Stimulated activated CD4-positive, alpha-beta T cell treated with anti-CD3 and anti-CD28 coated beads, Interleukin-12 subunit alpha, Interleukin-12 subunit beta, amount 100 ng/mL, for 48 hours (primary cell): ENCODE results near the gene PRDM11.
"Not testable (repeated sequence)": the region's sequence is repeated elsewhere in the genome, so short reads cannot be mapped to it uniquely, and the experiment has no call there.

Experiments
- DNase-seq, 3 donors: peaks; one replicate each; pipeline ENCODE4 v3.0.0-alpha.2; 2020; ENCODE audit warnings: low read depth in 2 of 3, low spot score in 1 of 3

PRDM11 gene

DNA sequence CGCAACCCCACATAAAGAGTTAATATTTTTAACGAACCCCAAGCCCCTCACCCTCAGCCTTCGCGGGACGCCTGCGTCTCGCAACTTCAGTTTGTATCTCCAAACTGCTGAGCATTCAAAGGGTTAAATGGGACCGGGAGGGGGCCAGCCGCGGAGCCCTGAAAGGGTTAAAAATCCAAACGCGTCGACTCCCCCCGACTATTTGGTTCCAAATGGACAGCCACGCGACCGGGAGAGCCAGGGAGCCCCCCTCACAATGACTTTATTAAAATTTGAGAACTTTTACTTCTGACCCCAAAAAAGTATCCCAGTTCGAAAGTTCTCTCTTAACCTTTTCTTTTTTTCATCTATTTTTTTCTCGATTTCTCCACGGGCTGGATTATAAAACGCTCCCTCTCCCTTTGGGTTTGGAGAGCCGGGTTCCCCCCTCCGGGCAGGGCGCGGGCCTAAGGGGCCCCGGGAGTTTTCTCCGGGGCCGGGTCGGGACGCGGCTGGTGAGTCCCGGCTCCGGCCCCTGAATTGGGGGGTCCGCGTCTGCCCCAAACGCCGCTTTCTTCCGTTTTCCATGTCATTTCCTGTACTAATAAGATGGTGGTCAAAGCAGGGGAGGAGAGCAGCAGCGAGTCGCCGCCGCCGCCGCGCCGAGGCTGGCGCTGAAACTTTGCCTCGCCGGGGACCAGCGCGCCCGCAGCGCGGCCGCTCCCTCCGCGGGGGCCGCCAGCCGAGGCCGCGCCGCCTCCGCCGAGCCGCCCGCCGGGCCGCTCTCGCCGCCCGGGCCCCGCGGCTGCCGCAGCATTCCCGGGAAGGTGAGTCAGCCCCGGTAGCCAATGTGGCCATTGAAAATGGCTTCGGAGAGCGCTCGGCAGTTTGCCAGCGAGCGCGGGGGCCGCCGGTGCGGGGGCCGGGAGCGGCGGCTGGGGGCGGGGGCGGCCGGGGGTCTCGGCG, at the start of gene PRDM11:
Gene PRDM11 (plus strand): TSS at position 568 of the 945 bp plus-strand sequence. CDS start 35,128 bp downstream, outside the sequence.
- peak in 2 of 3 donors; percentile 18 to 51 for DNase-seq

GRCh38 chr11:45097721-45098493, 48.5 kb upstream of the PRDM11 start:
- DNase-seq, result no peak

- DNase-seq, result no peak
These were observed 47.5 kb upstream of the PRDM11 start for GRCh38 chr11:45098929-45099328.

DNA sequence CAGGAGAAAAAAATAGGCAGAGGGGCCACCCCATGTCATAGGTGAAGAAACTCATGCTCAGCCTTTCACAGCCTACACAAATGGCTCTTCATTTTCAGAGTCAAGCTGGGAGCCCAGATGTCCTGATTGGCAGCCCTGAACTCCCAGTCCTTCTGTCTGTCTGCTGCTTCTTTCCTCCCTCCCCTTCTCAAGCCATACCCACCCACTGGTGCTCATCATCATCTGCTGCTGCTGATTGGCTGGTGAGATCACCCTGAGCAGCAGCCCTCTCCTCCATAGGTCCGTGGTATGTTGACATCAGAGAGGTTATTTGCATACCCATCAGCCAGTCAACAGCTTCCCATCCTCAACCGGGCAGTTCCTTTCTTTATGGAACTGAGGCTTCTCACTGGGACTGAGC, 46.1 kb upstream of the PRDM11 start:
- DNase-seq, result no peak

- DNase-seq, result no peak
These were observed 44.1 kb upstream of the PRDM11 start for GRCh38 chr11:45102361-45102809.

DNA sequence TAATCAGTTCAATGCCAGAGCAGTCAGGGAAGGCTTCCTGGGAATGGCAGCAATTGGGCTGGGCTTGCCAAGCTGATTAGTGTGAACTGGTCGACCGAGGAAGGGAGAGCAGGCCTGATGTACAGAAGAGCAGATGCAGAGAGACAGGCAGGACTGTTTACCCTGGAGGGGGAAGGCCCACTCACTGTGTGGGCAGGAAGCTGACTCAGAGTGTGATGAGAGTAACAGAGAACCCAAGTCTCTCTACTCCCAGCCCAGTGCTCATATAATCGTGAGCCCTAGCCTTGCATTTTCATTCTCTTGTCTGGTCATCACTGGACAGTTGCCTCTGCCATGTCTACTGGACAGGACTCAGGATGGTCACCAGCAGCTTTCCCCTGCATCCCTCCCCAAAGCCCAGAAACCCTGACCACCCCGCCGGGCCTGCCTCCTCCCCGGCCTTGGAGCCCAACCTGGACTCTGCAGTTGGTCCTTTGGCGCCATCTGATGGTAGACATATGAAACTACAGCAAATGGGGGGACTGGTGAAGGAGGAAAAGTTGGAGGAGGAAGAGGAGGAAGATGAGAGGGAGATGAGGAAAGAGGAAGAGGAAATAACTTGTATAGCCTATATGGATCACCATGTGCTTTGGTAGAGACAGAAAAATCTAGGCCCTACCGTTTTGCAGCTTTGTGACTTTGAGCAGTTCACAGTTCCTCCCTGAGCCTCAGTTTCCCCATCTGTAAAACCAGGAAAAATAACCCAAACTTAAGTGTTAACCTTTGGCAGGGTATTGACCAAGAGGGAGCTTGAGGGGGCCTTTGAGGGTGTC, 43.4 kb upstream of the PRDM11 start:
- DNase-seq, result peak; percentile 47 to 57 (median 50)

- DNase-seq, result no peak
These were observed 42.2 kb upstream of the PRDM11 start for GRCh38 chr11:45104006-45104789.

DNA sequence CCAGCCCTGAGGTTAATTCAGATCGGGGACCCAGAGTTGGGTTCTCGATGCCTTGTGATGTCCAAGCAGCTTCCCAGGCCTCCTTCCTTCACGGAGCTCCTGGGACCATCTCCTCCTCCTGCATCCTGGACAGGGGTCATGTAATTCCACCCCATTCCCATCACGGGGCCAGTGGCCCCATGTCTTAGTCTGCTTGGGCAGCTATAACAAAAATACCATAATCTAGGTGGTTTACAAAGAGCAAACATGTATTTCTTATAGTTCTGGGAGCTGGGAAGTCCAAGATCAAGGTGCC, 41.7 kb upstream of the PRDM11 start:
- no peak for DNase-seq

DNA sequence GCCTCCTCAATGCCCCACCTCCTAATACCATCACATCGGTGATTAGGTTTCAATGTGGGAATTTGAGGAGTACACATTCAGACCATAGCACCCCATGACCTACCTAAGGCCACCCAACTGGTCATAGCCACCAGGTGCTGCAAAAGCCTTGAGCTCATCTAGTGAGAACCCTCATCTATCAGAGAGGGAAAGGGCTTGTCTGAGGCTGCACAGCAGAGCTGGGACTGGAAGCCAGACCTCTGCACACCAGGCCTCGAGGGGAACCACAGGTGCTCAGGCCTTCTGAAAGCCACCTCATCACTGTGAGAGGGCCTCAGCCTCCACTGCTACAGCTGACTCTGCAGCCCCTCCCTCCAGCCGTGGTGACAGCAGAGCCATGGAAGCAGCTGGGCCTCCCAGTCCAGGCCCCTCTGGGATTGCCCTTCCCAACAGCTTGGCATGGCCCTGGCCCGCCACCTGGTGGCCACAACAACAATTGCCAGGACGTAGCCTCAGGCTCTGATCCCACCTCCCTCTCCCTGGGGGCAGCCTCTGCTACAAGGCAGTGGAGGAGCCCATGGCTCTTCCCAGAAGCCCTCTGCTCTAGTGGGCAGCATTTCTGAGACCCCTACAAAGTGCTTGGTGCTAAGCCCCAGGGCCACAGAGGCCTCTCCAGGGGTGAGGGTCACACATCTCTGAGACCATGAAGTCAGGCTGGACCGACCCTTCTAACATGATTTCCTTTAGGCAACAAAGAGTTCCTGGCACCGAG, 41.0 kb upstream of the PRDM11 start:
- DNase-seq, result peak in 2 of 3 donors; percentile 49 to 60

GRCh38 chr11:45105984-45106375, 40.5 kb upstream of the PRDM11 start:
- DNase-seq, result no peak

- no peak for DNase-seq
These were observed 40.0 kb upstream of the PRDM11 start for GRCh38 chr11:45106440-45106839.

DNA sequence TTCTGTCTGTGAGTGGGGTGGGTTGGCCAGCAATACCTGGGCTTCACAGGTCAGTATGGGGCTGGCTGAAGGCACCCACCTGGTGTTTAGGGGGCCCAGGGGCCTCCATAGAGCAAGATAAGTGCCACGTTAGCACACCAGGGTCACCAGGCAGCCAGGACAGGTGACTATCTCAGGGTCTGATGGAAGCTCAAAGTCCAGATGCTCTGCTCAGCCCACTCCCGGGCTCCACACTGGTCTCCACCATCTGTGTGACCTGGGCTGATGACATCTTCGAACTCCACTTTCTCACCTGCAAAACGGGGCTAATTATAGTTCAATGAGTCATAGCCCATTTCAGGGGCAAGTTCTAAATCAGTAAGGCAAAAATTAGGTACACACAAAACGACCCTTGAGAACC, 39.4 kb upstream of the PRDM11 start:
- DNase-seq, result no peak

DNA sequence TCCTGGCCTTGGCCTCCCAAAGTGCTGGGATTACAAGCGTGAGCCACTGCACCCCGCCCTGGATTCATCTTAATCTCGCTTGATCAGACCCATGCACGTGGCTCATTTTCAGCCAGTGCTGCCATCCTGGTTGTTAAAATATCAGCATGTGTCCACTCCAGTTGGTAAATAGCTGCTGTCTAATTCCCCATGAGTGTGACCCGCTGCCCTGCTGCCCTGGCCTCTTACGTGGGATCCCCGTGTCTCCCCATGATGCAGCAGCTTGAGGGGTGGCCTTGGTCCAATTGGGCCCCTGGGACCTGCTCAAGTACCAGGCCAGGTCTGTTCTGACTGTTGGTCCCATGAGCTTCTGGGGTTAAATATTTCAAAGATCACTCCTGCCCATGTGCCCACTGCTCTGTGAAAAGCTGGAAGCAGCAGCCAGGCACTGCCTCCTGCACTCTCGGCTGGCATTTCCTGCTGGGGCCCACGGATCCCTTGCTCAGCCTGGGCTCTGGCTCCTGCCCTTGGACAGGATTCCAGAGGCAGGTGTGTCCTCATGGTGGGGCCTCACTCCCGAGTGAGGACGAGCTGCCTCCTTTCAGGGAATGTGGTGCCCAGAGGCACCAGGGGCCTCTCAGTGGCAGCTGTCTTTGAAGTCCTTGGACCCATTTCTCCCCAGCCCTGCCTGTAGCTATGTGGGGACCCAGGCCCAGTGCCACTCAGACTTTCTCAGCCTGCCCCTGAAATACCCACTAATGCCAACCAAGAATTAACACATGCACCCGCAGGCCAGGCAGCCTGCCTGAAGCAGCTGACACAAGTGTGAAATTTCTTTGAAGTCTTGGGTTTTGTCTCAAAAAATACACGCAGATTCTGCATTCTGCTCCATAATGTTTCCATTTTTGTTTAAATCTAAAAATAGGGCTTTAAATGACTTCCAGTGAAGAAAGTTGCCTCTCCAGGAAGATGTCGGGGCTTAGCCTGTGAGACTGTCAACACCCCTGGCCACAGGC, 38.1 kb upstream of the PRDM11 start:
- no peak for DNase-seq

DNA sequence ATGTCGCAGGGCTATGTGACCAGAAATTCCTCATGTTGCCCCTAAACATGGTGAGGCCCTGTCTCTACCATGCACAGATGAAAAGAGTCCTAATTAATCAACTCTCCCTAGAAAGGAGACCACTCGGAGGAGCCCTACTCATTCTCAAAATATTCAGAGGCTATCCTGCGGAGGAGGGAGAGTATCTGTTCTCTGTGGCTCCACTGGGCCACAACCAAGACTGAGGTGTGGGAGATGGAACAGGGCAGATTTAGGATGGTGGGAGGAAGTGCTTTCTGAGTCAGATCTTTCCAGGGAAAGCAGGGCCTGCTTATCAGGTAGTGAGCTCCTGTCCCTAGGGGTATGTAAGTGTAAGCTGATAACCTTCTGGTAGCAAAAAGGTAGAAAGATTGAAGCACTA, 37.0 kb upstream of the PRDM11 start:
- no peak for DNase-seq

- DNase-seq, result peak in 1 of 3 donors; percentile 68
These were observed 35.9 kb upstream of the PRDM11 start for GRCh38 chr11:45110562-45110961.

GRCh38 chr11:45113807-45114206, 32.6 kb upstream of the PRDM11 start:
- DNase-seq, result no peak

DNA sequence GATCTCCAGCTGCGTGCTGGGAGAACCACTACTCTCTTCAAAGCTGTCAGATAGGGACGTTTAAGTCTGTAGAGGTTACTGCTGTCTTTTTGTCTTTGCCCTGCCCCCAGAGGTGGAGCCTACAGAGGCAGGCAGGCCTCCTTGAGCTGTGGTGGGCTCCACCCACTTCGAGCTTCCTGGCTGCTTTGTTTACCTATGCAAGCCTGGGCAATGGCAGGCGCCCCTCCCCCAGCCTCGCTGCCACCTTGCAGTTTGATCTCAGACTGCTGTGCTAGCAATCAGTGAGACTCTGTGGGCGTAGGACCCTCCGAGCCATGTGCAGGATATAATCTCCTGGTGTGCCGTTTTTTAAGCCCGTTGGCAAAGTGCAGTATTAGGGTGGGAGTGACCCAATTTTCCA, 18.6 kb upstream of the PRDM11 start:
- not testable (repeated sequence) for DNase-seq

GRCh38 chr11:45133878-45134277, 12.6 kb upstream of the PRDM11 start:
- no peak for DNase-seq

- no peak for DNase-seq
These were observed 5.3 kb upstream of the PRDM11 start for GRCh38 chr11:45141171-45141570.
